Measurements from ENCODE around the gene KIF16B.
"Not testable (repeated sequence)": the region's sequence is repeated elsewhere in the genome, so short reads cannot be mapped to it uniquely, and the experiment has no call there.

Gene KIF16B

DNA sequence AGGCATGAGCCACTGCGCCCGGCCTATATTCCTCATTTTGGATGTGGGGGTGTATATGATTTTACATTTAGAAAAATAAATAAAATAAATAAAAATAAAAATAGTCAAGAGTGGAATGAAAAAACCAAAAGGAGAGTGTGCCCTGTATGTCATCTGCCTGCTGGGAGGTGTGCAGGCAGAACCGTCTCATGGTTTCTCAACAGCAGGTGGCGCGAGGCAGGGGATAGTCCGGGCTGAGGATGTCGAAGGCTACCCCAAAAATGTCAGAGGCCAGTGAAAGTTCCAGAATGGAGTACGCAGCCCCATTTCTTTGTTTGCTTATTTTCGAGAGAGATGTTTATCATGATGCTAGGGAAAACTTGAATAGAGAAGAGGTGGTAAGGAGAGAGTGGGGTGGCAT is 16.4 kb upstream of the KIF16B start:
- no peak for DNase-seq

DNA sequence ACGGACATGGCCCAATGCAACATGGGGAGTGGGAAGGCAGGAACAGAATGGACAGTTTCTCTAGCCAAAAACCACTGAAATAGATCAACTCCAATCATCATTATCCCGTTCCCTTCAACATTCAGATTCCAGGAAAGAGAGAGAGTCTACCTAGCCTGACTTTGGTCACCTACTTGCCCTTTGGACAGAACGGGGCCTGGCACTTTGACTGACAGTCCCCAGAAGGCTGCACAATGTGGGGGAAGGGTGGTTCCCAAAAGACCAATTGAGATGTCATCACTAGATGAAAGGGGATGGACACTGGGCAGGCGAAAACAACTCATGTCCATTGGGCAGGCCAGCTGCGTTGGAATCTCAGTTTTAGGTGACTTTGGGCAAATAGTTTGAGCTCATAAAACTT is 15.0 kb upstream of the KIF16B start:
- DNase-seq = no peak

GRCh38 chr20:16587066-16587465 is 13.8 kb upstream of the KIF16B start:
- no peak for DNase-seq

- DNase-seq = no peak
Observed at GRCh38 chr20:16583474-16583873, 10.2 kb upstream of the KIF16B start.

DNA sequence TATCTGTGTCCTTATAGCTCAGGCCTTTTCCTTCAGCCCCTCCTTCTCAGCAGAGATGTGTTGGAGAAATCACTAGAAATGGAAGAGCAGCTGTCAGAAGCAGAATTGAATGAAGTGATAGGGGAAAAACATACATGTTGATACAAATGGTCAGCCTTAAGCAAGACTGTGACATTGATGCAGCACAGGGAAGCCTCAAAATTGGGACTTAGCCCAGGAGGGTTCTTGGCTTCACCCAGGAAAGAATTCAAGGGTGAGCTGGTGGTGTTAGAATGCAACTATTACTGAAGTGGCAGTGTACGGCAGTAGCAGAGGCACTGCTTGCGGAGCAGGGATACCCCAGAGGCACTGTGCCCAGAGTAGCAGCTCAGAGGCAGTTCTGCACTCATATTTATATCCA is 8.0 kb upstream of the KIF16B start:
- no peak for DNase-seq

DNA sequence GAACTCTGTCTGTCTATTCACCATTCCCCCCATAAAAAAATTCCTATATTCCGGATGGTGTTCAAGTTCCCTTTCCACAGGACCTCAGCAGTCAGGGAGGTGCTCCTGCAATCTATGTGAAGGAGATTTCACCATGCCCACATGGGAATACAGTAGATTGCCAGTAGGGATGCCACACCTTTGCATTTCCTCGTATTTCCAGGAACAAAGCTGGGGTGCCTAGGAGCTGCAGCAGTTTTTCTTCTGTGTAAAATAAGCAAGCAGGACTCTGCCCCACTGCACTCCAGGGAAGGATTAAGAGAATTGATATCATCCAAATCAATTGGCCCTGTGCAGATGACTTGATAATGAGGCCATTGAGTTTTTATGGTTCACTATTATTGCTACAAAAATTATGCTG is 7.4 kb upstream of the KIF16B start:
- DNase-seq = no peak

DNA sequence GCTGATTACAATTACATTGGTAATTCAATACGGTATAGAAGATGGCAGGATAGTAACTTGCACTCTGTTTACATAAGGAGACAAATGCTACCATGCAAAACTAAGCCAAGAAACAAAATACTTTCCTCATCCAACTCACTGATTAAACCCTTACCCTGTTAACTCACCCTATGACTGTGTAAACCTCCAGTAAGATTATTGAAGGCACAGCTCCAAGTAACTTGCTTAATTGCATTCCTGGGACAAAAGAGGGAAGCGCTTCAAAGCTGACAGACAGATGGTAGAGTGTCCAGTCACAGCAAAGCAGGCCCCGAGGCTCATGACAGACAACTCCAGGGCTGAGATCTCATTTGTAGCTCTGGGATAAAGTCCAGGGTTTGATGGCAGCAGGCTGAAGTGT is 6.9 kb upstream of the KIF16B start:
- DNase-seq = no peak

DNA sequence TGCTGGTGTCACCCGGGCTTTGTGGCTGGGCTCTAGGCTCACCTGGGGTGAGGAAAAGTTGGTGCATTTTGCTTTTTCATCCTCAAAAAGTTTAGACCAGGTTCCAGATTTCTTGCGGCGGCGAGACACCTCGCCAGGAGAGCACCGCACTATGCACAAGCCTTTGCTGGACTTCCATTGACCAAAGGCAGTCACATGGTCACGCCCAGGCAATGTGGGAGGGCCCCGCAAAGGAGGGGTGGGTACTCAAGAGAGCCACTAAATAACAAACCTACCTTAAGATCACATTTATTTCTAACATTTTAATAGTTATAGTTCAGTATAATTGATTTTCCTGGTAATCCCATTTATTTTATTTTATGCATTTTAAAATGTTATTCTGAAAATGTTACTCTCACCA is 3.0 kb upstream of the KIF16B start:
- DNase-seq = no peak

DNA sequence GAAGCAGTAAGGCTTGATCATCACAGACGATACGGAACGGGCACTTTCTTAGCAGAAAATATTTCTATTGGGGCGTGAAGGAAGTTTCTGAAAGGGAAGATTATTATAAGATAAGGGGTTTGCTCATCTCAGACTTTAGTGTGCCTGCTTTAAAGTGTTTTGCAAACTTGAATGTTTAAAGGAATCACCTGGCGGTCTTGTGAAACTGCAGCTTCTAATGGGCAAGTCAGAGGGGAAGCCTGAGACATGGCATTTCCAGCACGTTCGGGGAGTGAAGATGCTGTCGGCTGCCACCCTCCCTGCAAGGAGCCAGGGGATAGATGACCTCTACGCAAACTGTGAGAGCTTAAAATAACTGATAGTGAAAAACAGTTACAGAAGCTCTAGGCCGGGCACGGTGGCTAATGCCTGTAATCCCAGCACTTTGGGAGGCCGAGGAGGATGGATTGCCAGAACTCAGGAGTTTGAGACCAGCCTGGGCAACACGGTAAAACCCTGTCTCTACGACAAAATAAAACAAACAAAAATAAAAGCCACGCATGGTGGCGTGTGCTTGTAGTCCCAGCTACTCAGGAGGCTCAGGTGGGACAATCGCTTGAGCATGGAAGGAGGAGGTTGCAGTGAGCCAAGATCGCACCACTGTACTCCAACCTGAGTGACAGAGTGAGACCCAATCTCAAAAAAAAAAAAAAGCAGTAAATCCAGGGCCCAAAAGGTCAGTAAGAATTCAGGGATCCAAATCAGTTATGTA is 2.3 kb upstream of the KIF16B start:
- peak in 1 of 51 donors; percentile 10 for DNase-seq

GRCh38 chr20:16574656-16575355 is 1.6 kb upstream of the KIF16B start:
- DNase-seq = peak in 50 of 51 donors; percentile 21 to 92 (median 70)

DNA sequence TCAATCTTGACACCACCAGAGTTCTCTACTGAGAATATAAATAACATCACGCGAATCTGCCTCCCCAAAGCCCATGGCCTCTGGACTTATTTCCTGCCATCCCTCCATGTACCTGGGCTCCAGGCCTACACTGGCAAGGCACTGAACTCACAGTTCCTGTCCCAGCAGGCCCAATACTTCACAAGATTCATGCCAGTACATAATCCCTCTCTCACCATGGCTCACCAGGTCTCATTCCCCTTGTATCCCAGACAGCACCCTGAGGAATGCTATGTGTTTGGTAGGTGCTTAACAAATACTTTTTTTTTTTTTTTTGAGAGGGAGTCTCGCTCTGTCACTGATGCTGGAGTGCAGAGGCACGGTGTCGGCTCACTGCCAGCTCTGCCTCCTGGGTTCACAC is 1.9 kb downstream of the KIF16B start:
- no peak for DNase-seq

GRCh38 chr20:16569246-16570153 is 3.7 kb downstream of the KIF16B start:
- no peak for DNase-seq

- DNase-seq = no peak
Observed at GRCh38 chr20:16566080-16566479, 7.2 kb downstream of the KIF16B start.

DNA sequence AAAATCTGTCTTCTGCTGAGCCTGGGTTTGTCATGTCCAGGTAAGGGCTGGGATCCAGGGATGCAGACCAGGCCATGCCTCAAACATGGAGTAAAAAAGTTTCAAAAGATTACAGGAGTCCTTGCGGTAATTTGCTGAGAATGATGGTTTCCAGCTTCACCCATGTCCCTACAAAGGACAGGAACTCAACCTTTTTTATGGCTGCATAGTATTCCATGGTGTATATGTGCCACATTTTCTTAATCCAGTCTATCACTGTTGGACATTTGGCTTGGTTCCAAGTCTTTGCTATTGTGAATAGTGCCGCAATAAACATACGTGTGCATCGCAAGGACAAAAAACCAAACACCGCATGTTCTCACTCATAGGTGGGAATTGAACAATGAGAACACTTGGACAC is 9.2 kb downstream of the KIF16B start:
- not testable (repeated sequence) for DNase-seq

DNA sequence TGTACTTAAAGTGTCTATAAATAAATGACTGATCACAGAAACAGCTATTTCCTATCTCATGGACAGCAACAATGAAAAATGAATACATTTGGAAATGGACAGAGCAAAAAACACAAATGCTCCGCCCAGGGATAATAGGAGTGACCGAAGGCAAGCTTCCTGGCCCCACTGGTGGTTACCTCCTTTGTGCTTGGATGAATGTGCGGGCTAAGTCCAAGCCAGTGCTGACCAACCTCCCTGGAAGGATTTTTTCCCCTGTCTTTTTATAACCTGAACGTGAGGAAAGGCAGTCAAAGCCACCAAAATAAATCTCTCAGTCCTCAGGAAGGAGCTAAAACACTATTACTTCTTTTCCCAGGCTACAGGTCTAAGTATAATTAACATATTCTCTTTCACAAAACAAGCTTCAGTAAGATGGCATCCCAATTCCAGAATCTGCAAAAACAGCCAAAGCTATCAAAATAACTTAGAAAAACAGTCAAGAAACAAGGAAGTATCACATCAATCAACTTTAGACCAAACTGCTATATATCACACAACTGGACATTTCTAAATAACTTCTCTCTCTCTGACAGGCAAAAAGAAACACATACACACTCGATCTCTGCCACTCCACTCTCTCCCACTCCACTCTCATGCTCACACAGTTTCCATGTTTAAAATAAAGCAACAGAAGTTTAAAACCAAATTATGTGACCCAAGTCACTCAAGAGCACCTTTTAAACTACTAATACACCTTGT is 10.0 kb downstream of the KIF16B start:
- no peak for DNase-seq

GRCh38 chr20:16562259-16562658 is 11.0 kb downstream of the KIF16B start:
- DNase-seq = no peak

DNA sequence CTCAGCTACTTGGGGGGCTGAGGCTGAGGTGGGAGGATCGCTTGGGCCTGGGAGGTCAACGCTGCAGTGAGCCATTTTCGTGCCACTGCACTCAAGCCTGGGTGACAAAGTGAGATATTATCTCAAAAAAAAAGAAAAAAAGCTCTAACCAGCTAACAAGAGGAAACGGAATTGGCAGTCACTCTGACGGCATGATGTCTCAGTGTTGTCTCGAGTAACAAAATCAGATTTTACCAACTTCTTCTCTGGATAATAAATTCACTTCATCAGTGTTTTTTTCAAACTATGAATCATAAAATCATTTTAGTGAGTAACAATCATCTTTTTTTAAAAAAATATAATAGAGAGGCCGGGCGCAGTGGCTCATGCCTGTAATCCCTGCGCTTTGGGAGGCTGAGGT is 12.6 kb downstream of the KIF16B start:
- no peak for DNase-seq

DNA sequence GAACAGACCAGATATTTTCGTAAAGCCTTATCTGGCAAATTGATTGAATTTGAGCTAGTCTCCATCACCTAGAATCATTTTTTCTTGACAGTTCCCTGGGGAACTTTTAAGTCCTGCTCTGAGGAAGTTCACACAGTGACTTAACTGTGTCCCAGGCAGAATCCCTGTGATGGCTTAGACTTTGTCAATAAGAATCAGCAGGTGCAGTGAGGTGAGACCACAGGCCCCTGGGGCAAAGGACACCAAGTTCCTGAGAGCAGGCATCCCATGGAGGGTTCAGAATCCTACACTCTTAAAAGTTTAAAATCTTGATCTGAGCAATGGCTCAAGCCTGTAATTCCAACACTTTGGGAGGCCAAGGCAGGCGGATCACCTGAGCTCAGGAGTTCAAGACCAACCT is 13.0 kb downstream of the KIF16B start:
- no peak for DNase-seq

DNA sequence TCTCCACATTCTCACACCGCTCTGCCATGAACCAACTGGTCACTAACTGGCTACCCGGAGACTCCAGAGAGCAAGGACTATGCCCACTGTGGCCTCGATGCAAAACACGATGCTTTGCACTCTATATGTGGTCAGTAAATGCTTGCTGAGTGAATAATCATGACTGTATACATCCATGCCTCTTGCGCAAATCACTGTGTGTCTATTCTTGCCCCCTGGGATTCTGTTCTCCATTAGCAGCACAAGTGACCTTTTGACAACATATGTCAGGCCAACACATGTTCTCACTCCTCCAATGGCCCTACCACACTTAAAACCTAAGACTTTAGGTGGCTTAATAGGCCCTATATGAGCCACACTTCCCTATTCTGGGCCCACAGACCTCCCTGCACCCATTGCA is 16.9 kb downstream of the KIF16B start:
- no peak for DNase-seq

DNA sequence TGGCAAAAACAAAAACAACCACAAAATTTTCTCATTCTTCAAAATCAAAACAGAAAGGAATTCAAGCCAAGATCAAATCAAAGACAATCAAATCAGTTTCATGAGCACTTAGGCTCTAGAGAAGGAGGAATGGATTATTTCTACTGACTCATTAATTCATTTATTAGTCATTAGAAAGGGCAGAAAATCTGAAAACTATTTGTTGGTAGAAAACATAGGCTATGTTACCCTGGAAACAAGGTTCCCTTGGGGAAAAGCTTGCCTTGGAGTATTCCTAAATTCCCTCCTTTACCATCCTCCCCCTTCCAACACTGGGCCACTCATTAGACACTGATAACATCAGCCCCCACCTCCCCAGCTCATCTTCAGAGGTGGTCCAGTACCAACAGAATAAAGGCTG is 17.5 kb downstream of the KIF16B start:
- no peak for DNase-seq

DNA sequence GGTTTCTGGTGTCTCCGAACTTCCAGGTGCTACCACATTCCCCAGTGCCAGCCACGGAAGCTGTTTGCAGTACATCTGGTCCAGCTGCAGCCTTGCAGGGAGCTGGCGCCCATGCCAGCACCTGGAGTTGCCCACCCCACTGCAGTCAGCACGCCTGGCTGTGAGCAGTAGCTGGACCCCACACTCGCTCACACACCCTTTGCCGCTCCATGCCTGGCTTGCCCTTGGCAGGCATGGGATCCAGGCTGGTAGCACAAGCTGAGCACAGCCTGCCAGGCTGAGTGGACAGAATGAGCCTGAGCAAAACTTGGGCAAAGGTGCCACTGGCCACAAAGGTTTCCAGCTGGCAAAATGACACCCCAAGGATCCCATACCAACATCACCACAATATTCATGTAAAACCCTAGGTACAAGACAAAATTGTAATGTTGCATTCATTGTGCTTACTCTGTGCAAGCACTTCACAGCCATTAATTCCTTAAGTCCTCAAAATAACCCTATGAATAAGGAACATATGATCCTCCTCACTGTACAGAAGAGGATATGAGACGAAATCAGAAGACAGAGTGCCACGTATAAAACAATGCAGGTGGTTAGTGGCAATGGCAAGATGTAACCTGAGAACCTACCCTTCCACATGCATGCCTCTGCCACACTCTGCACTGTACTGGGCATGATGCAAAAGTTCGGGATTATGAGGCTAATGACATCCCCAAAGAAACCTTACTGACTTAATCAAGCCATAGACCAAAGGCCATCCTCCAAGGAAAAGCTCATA is 18.3 kb downstream of the KIF16B start:
- DNase-seq = no peak
